CD4-positive, alpha-beta T cell treated with Interferon alpha-2 for 1 hour (primary cell): Measurements from ENCODE around the gene NBAS.

ENCODE experiments used
- DNase-seq, 2 donors: peaks; one replicate each; pipeline ENCODE4 v3.0.0-alpha.2; 2020 to 2022

The NBAS gene

GRCh38 chr2:15560988-15561573 is at the start of gene NBAS:
NBAS (minus strand) TSS chr2:15561334; CDS start chr2:15561304, 30 bp downstream.
- peak; percentile 78 to 87 for DNase-seq

DNA sequence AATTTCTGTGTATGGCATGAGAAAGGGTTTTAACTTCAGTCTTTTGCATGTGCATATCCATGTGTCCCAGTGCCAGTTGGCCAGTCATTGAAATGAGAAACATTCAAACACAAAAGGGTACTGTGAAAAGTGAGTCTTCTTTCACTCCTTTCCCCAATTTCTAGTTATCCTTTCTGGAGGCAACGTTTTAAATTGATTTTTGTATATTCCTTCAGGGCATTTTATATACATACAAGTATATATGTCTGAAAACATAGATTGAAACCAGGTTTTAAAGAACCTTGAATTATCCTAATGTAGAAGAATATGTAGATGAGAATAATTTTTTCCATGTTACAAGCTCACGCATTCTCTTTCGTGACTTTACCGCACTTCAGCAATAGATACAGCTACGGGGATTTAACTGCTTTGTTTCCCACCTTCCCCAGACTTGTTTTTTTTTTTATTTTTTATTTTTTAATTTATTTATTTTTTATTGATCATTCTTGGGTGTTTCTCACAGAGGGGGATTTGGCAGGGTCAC is 49.4 kb upstream of the NBAS start:
- DNase-seq: no peak

GRCh38 chr2:15609341-15610042 is 48.4 kb upstream of the NBAS start:
- DNase-seq: no peak

GRCh38 chr2:15608392-15608761 is 47.2 kb upstream of the NBAS start:
- no peak for DNase-seq

DNA sequence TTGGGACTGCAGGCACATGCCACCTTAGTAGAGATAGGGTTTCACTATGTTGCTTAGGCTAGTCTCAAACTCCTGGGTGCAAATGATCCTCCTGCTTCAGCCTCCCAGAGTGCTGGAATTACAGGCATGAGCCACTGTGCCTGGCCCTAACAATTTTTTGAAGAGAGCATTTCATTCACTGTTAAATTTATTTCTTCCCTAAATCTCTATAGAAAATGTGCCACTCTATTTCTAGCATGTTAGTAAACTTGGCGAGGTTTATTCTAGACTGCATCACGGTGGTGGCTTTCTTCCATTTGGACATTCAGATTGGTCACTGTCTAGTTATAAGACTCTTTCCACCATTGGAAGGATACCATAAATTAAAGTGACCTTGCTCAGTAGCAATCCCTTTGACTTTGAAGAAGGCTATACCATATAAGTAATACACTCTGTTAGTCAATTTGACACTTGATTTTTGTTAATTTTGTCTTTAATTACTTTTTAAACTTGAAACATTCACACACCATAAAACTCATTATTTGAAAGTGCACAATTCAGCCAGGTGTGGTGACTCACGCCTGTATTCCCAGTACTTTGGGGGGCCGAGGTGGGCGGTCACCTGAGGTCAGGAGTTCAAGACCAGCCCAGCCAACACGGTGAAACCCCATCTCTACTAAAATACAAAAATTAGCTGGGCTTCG is 46.7 kb upstream of the NBAS start:
- no peak for DNase-seq

- DNase-seq: no peak
Observed at GRCh38 chr2:15606481-15607441, 45.6 kb upstream of the NBAS start.

- no peak for DNase-seq
Observed at GRCh38 chr2:15605721-15606120, 44.6 kb upstream of the NBAS start.

DNA sequence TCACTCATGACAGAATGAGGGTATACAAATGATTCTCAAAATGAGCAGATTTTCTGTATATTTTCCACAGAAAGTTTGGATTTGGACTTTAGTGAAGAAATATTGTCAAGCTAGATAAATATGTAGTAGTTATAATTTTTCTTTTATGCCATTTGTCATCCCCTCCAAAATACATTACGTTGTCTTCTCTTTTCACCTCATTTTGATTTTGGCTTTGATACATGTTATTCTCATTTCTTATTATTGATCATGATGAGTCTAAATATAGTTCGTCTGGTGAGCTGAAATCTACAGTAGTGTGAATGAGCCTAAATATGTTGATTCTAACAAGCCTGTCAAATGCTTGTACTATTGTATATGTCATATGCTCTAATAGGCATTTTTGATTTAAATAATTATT is 42.8 kb upstream of the NBAS start:
- DNase-seq: no peak

DNA sequence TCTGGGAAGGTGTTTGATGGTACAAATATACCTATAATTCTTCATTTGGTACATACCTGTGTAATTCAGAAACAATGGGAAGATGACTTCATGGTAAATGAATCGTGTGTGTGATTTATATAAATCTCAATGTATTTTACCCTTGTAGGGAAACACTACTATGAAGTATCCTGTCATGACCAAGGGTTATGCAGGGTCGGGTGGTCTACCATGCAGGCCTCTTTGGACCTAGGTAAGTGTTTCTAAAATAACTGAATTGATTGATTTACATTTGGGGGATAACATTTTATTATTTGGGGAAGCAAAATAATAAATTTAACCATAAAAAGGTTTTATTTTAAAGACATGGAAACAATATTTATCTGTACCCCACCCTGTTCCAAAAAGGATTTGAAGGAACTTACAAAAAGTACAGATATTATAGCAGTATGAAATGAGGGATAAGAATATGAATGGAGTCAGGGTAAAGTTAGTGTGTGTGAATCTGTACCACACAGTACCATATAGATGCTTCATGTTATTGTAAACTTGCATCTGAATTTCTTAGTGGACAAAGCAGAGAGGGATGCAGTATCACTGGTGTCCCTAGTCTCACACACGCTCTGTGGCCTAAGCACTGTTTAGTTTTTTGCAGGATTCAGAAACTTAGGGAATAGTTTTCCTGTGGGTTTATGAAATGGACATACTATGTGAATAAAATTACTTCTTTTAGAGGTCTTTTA is 42.1 kb upstream of the NBAS start:
- DNase-seq: no peak

DNA sequence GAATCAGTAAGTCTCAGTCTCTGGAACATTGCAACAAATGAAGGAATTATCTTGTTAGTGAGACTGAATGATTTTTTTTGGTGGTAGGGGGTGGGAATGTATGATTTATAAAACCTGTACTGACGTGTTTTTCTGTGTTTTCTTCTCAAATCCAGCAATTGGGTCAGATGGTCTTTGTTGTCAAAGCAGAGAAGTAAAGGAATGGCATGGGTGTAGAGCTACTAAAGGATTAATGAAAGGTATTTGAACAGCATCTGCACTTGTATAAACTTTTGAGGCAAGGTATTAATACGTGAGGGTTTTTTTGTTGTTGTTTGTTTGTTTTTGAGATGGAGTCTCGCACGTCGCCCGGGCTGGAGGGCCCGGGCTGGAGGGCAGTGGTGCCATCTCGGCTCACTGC is 41.3 kb upstream of the NBAS start:
- no peak for DNase-seq

GRCh38 chr2:15601681-15602080 is 40.5 kb upstream of the NBAS start:
- no peak for DNase-seq

- no peak for DNase-seq
Observed at GRCh38 chr2:15599994-15600393, 38.9 kb upstream of the NBAS start.

DNA sequence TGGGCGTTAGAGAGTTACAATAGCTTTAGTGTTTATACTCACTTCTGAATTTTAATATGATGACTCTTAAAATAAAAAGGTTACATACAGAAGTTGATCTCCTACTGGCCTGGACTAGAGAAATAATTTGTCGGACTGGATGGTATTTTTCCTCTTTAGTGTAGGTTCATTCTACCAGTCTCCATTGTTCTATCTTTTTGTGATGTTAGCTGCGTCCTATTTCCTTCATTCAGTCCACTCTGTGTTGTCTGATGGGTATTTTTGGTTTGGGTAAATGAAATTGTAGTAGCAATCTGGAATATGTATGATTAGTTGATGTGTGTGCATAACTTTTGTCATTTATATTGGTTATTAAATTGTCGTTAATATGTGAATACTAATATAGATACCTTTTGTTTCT is 35.8 kb upstream of the NBAS start:
- no peak for DNase-seq

- no peak for DNase-seq
Observed at GRCh38 chr2:15596350-15596749, 35.2 kb upstream of the NBAS start.

DNA sequence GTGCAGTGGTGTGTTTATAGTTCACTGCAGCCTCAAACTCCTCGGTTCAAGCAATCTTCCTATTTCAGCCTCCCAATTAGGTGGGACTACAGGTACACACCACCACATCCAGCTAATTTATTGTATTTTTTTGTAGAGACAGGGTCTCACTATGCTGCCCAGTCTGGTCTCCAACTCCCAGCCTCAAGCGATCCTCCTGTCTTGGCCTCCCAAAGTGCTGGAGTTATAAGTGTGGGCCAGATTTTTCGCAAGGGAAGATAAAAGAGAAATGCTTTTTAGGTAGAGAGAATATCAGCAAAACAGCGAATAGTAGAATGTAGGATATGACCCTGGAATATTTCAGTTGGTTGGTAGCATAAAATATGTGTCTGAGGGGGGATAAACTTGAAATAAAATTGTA is 34.8 kb upstream of the NBAS start:
- no peak for DNase-seq

DNA sequence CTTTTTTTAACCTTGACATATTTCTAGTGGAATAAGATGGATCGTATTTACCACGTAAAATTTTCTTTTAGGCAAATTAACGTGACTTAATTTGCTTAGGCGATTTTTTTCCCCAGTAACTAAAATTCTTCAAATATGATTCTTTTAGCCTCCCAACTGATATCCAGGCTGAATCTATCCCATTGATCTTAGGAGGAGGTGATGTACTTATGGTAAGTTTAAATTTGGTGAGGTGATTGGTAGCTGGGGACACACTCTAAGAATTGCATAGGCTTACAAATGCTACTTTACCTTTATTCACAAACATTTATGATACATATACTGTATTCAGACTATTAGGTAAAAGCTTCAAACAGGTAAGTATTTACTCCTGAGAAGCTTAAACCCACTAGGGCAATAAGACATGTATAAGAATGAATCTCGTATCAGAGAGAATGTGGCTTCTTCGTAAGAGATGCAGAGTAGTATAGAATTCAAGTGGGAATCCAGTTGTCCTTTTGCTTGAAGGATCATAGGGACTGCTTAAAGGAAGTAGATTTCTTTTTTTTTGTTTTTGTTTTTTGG is 34.3 kb upstream of the NBAS start:
- no peak for DNase-seq

- DNase-seq: no peak
Observed at GRCh38 chr2:15594291-15595256, 33.4 kb upstream of the NBAS start.

DNA sequence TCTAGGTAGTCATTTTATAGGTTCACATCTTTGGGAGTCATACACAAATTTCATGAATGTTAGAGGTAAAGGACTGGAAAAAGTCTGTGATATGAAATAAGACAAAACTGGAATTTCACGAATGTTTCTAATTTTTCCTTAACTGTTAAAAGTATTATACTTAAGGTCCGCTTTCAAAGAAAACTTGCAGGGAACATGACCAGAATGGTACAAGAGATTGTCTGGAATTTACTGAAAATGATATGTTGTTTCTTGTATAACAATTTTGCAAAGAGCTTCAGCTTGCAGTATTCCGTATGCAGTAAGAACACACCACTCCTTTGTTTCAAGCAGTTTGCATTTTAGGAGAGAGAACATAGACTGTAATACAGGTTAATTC is 32.2 kb upstream of the NBAS start:
- DNase-seq: no peak

GRCh38 chr2:15591692-15592463 is 30.7 kb upstream of the NBAS start, which contains the start of gene DDX1:
DDX1 (plus strand) TSS chr2:15591868; CDS start chr2:15591934, 66 bp downstream.
- DNase-seq: peak; percentile 80 to 90

DNA sequence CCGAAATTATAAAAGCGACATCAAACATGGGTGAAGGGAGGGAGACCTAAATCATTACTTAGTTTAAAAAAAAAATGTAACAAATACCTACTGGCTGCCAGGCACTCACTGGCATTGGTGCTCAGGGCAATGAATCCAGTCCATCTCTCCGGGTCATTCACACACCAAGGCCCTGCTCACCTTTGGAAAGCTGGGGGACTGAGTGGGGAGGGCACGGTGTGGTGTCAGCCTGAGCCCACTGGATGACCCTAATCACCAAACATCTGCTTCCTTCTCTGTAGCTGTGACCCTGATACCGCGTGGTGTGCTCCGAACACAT is 30.2 kb upstream of the NBAS start:
- no peak for DNase-seq
